LoVo (cell line): ENCODE measurements around the gene GRAMD1B.
"Not testable (repeated sequence)": the region's sequence is repeated elsewhere in the genome, so short reads cannot be mapped to it uniquely, and the experiment has no call there.

Source experiments
- DNase-seq: peaks from one replicate; pipeline ENCODE4 v3.0.0-alpha.2; 2016; ENCODE audit warnings: low spot score

GRAMD1B gene

GRCh38 chr11:123443851-123444623 lies 14.0 kb downstream of the GRAMD1B start:
- DNase-seq, result no peak

- DNase-seq, result no peak
Measured at GRCh38 chr11:123448823-123449222, 18.8 kb downstream of the GRAMD1B start.

- no peak for DNase-seq
Measured at GRCh38 chr11:123449436-123449835, 19.4 kb downstream of the GRAMD1B start.

GRCh38 chr11:123450623-123451022 lies 20.6 kb downstream of the GRAMD1B start:
- no peak for DNase-seq

- no peak for DNase-seq
Measured at GRCh38 chr11:123451183-123451781, 21.2 kb downstream of the GRAMD1B start.

- DNase-seq, result no peak
Measured at GRCh38 chr11:123452794-123453193, 22.7 kb downstream of the GRAMD1B start.

GRCh38 chr11:123454060-123454651 lies 24.1 kb downstream of the GRAMD1B start:
- DNase-seq, result peak; percentile 3

- no peak for DNase-seq
Measured at GRCh38 chr11:123454796-123455195, 24.7 kb downstream of the GRAMD1B start.

GRCh38 chr11:123456448-123456847 lies 26.4 kb downstream of the GRAMD1B start:
- DNase-seq, result not testable (repeated sequence)

GRCh38 chr11:123457187-123457770 lies 27.2 kb downstream of the GRAMD1B start:
- DNase-seq, result no peak

GRCh38 chr11:123458501-123458900 lies 28.4 kb downstream of the GRAMD1B start:
- DNase-seq, result no peak

- DNase-seq, result no peak
Measured at GRCh38 chr11:123460012-123460700, 30.1 kb downstream of the GRAMD1B start.

GRCh38 chr11:123461164-123461563 lies 31.1 kb downstream of the GRAMD1B start:
- no peak for DNase-seq

- not testable (repeated sequence) for DNase-seq
Measured at GRCh38 chr11:123465667-123466066, 35.6 kb downstream of the GRAMD1B start.

- DNase-seq, result not testable (repeated sequence)
Measured at GRCh38 chr11:123466172-123466571, 36.1 kb downstream of the GRAMD1B start.

GRCh38 chr11:123469089-123469488 lies 39.0 kb downstream of the GRAMD1B start:
- no peak for DNase-seq

- no peak for DNase-seq
Measured at GRCh38 chr11:123469586-123469985, 39.5 kb downstream of the GRAMD1B start.

GRCh38 chr11:123470842-123471241 lies 40.8 kb downstream of the GRAMD1B start:
- no peak for DNase-seq

GRCh38 chr11:123472236-123472935 lies 42.3 kb downstream of the GRAMD1B start:
- DNase-seq, result no peak

GRCh38 chr11:123473941-123474677 lies 44.0 kb downstream of the GRAMD1B start:
- no peak for DNase-seq

GRCh38 chr11:123474994-123475393 lies 44.9 kb downstream of the GRAMD1B start:
- no peak for DNase-seq
